Coronary artery (tissue), 2 donors: Measurements from ENCODE around the gene NLGN1.

Source experiments
- DNase-seq: peaks from one replicate; pipeline ENCODE4 v3.0.0-alpha.2; 2017; ENCODE audit warnings: low spot score
- H3K27ac ChIP-seq, 2 donors: fragments of 200-600 bp; sonication (generic); one replicate each; pipeline ENCODE4 v1.5.1; 2016 to 2019
- H3K4me3 ChIP-seq: fragments of 200-600 bp; sonication (generic); 2 replicates; pipeline ENCODE4 v1.5.1; 2016; ENCODE audit warnings: mild to moderate bottlenecking, moderate library complexity
- TF ChIP-seq, protein P1 (sequence below): fragments of 200-600 bp; sonication (generic); IDR thresholded peaks from one replicate; pipeline ENCODE4 v1.5.1; 2019; ENCODE audit warnings: antibody characterized with exemption

Gene NLGN1

DNA sequence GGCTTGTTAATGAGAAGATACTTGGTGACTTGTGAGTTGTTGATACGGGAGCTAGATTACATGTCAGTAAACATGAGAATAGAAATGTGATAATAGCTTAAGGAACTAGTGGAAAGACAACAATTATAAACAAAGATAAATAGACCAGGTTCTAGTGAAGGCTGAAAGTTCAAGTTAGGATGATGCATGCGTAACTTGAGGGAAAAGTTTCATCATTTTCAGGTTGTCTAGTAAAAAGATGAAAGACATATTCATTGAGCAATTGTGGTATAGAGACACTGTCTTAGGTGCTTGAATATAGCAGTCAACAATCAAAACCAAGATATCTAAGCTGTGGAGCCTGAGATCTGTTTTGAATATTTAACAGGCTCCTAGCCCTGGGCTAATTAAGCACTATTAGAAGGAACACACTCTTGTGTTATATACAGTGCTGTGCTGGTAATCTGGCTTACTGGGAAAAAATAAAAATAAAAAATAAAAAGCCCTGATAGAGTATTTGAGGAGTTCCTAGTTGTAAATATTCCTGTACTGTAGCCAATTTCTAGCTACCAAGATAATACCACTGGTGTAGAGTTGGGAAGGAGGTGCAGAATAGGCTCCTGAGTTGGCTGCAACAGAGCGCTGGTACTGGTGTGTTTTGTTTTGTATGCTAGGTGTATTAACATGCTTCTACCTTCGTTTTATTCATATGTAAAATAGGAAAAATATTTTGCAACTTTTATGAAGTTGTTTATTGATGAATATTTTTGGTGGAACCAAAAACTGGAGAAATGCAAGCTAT, 68.5 kb downstream of the NLGN1 start:
- Histone ChIP-seq H3K27ac (no peak overlapping the region), H3K4me3 (no peak overlapping the region)
- DNase-seq, result no peak
- TF ChIP-seq, protein P1, sequence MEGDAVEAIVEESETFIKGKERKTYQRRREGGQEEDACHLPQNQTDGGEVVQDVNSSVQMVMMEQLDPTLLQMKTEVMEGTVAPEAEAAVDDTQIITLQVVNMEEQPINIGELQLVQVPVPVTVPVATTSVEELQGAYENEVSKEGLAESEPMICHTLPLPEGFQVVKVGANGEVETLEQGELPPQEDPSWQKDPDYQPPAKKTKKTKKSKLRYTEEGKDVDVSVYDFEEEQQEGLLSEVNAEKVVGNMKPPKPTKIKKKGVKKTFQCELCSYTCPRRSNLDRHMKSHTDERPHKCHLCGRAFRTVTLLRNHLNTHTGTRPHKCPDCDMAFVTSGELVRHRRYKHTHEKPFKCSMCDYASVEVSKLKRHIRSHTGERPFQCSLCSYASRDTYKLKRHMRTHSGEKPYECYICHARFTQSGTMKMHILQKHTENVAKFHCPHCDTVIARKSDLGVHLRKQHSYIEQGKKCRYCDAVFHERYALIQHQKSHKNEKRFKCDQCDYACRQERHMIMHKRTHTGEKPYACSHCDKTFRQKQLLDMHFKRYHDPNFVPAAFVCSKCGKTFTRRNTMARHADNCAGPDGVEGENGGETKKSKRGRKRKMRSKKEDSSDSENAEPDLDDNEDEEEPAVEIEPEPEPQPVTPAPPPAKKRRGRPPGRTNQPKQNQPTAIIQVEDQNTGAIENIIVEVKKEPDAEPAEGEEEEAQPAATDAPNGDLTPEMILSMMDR, result no peak

DNA sequence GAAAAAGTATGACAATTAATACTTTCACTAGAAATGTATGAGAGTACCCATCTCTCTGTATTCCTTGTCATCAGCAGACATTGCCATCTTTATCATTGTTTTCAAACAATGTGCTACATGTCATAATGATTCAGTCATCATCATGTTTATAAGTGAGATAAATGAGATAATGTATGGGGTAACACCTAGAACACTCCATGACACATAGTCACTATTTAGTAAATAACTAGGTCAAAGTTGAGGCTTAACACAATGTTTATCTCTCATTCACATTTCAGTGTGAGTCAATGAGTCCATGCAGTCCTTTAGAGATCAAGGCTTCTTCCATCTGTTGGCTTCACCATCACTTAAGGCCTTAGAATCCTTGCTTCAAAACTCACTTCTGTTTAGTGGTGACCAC, 70.0 kb downstream of the NLGN1 start:
- Histone ChIP-seq H3K27ac (no peak overlapping the region), H3K4me3 (no peak overlapping the region)
- TF ChIP-seq, protein P1, result no peak
- no peak for DNase-seq

- no peak for DNase-seq
- TF ChIP-seq, protein P1, result no peak
- H3K27ac ChIP-seq, result no peak overlapping the region
- H3K4me3 ChIP-seq, result no peak overlapping the region
Measured at GRCh38 chr3:173473237-173473636, 75.7 kb downstream of the NLGN1 start.

DNA sequence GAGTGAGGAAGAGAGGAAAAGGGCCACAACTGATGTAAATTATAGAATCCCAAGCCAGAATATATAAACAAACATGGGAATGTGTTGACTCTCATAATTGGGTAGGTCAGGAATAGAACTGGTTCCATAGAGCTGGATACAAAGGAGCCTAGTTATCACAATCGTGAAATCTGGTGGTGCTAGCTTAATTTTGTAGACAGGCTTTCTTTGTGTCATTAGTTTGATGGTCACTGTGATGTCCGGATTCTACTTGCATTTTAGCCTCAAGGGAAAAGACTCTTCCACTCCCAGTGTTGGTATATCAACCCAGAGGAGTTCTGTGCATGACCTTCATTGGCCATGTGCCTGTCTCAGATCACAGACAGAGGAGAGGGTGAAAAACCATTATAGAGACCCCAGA, 81.8 kb downstream of the NLGN1 start:
- no peak overlapping the region for H3K4me3 ChIP-seq
- no peak overlapping the region for H3K27ac ChIP-seq
- DNase-seq, result no peak
- TF ChIP-seq, protein P1, result no peak

DNA sequence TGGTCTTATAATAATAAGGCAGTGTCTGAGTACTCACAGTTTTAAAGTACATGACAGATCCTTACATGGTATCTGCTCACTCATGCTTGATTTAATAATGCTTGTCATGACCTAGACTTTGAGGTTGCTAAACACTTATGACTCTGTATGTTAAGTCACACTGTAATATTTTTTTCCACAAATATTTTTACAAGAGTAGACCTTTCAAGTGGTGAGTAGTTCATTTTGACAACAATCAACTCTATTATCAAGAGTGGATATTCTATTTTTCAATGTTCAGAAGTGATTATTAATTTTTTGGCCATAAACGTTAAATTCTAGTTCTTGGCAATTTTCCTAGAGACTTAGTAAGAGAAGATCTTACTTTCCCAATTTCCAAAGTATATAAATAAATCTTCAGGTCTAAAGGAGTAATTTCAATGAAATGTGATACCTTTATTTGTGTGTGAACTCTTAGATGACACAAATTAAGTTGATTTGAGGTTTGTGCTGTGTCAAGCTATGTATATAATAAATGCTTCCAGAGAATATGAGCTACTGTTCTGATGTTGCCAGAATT, 104.5 kb downstream of the NLGN1 start:
- TF ChIP-seq, protein P1, result no peak
- H3K4me3 ChIP-seq, result no peak overlapping the region
- no peak overlapping the region for H3K27ac ChIP-seq
- DNase-seq, result no peak

DNA sequence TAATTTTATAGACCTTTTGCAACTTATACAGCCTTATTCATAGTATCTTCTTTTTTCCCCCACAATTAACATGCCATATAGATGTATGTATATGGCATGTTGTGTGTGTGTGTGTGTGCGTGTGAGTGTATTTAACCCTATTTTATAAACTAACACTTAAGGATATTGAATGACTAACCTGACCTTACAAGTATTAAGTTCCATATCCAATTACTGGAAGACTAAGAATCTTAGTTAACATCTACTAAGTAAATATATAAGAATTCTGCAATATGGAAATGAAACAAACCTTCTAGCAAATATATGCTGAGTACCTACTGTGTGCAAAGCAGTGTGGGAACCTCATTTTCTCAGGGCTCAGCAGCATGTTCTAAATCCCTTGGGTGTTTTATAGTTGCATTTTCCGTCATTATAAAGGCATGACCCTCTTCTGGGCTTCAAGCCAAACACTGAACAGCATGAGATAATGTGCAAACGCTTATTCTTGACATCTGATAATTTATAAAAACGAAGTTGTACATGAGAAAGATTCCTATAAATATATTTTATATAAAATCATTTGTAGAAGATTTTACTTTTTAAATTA, 105.5 kb downstream of the NLGN1 start:
- no peak overlapping the region for H3K4me3 ChIP-seq
- DNase-seq, result no peak
- TF ChIP-seq, protein P1, result no peak
- H3K27ac ChIP-seq, result no peak overlapping the region

DNA sequence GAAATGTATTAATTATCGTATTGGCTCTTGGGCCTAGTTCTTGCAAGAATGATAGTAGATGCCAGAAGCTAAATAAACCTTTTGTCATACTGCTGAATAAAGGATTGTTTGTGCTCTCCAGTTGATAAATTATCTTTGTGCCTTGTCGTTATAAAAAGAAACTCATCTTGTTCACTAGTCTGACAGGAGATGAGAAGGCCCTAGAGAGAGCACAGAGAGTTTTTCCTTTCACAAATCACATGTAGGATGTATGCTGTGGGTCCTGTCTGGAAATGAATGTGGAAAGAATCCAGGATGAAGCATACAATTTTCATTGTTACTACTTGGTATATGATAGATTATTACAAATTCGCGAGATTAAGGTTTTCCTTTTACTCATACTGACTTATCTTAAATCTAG, 113.0 kb downstream of the NLGN1 start:
- TF ChIP-seq, protein P1, result no peak
- H3K27ac ChIP-seq, result no peak overlapping the region
- H3K4me3 ChIP-seq, result no peak overlapping the region
- DNase-seq, result no peak
